LNCAP (cell line): ENCODE results near the gene CCDC144A.
A peak's percentile ranks its signal among the peaks of the same experiment; 100 is the strongest.

Experiments used
- CTCF ChIP-seq: fragments of 450-650 bp; IDR thresholded peaks from 2 replicates; pipeline ENCODE4 v1.5.1; 2017; ENCODE audit warnings: mild to moderate bottlenecking

CCDC144A gene

GRCh38 chr17:16689731-16690281, at the start of gene CCDC144A:
Gene CCDC144A (plus strand): TSS chr17:16690241. CDS start chr17:16690401, 160 bp downstream.
- TF ChIP-seq CTCF, result peak; percentile 45; the same call in 1 of the 2 replicates

- no peak for TF ChIP-seq CTCF
Measured at GRCh38 chr17:16649585-16649984, 40.5 kb upstream of the CCDC144A start.

GRCh38 chr17:16652252-16652651, 37.8 kb upstream of the CCDC144A start:
- no peak for TF ChIP-seq CTCF

- TF ChIP-seq CTCF, result no peak
Measured at GRCh38 chr17:16652847-16653366, 37.1 kb upstream of the CCDC144A start.

- TF ChIP-seq CTCF, result no peak
Measured at GRCh38 chr17:16653367-16654041, 36.5 kb upstream of the CCDC144A start, which contains the start of gene ZNF624. Gene ZNF624 (minus strand): TSS chr17:16653850.

GRCh38 chr17:16661217-16661616, 28.8 kb upstream of the CCDC144A start:
- no peak for TF ChIP-seq CTCF

- no peak for TF ChIP-seq CTCF
Measured at GRCh38 chr17:16662936-16663335, 27.1 kb upstream of the CCDC144A start.
